ENCODE results near the gene GPATCH3. TPM values are rescaled to one million over a fixed set of nuclear protein-coding genes. Genes with fewer than 3 reads are reported as not detected.
A peak's percentile ranks its signal among the peaks of the same experiment; 100 is the strongest.

GPATCH3 gene
- total and polyA plus RNA-seq, 2 of the 8 experiments (the other 6 are each of a cell fraction or from before 2014, with no cell fraction given): 7.9 to 17.4 TPM

DNA sequence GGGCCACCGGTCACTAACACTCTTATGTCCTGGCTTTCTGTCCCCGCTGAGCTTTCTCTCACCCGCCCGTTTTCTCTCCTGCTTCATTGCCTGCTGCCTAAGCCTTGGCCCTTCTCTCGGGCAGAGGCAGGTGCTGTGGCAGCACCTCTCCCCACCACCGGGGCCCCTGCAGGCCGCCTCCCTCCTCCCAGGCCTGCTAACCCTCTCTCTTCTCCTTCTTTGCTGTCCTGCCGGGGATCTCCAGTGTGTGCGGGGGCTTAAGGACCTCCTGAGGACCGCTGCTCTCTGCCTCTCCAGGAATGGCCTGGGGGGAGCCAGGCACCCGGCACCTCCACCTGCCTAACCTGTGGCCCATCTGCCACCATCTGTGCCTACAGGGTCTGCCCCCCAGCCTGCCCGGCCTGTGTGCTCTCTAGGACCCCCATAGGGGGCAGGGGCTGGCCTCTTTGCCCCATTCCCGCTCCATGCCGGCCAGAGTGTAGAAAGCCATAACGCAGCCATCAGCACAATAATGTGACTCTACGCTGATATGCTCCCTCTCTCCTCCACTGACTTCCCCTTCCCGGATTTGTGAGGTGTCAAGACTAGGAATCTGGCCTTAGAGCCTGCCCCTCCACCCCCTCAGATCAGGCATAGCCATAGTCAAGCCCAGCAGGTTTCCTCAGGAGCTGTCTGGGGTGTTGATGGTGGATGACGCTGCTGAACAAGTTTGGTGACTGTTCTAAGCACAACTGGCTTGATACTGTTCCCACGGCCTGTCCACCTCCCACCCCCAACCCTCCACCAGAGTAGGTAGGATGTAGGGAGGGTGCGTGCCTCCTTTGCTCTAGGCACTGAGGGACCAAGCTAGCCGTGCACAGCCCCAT, 43.4 kb downstream of the GPATCH3 start:
- ChIA-PET CTCF (ENCODE audit: partially characterized antibody) (interaction anchor here (0.5 to 22.8 kb wide), 11 partner anchors 23 to 1118 kb away, joined by 3 to 547 read pairs (median 7); partner anchors contain the start of gene GPN2), POLR2A (ENCODE audit: partially characterized antibody) (interaction anchor here (0.7 to 2.8 kb wide), 9 partner anchors 9 to 385 kb away, joined by 3 to 8 read pairs (median 5); partner anchors contain the start of genes GPN2 and HMGN2)
- Histone ChIP-seq H3K23ac (ENCODE audit: insufficient read length) (no peak overlapping the region), H3K4me2 (ENCODE audit: insufficient read depth in 1 of 2, low read depth in 2 of 2, low read length in 2 of 2) (no peak overlapping the region), H2AFZ (ENCODE audit: low read length) (no peak overlapping the region), H2BK5ac (ENCODE audit: low read depth, low read length) (no peak overlapping the region), H3K79me1 (ENCODE audit: low read depth, low read length) (no peaks in the 10 kb centered on the region), H3K27me3 (replicated peaks in 1 of 4; ENCODE audit: control insufficient read depth in 3 of 4, extremely low read depth in 1 of 4, insufficient read depth in 3 of 4, low read length in 3 of 4) (no peaks in the 10 kb centered on the region; a peak in 1 of 7 replicates), H3K23me2 (ENCODE audit: low read depth, low read length) (no peaks in the 10 kb centered on the region), H2BK15ac (ENCODE audit: low read length) (no peak overlapping the region), H3K18ac (ENCODE audit: extremely low read depth, low read length) (no peak overlapping the region), H2BK12ac (ENCODE audit: low read depth, low read length) (no peak overlapping the region), H3K36me3 (ENCODE audit: control insufficient read depth in 2 of 4, insufficient read depth in 4 of 4, low read length in 3 of 4) (peaks cover 0 to 7% (median 2%) of the 10 kb centered on the region in 4 experiments; a peak in 5 of 8 replicates), H3K27ac (ENCODE audit: low read depth, low read length) (no peak overlapping the region), H2AK5ac (ENCODE audit: low read depth, low read length) (no peak overlapping the region), H4K5ac (ENCODE audit: insufficient read length, low read depth, low read length) (no peak overlapping the region), H2BK120ac (replicated peaks; ENCODE audit: low read depth, low read length) (no peak overlapping the region), H3K9ac (replicated peaks in 1 of 4; ENCODE audit: extremely low read depth in 1 of 4, low read depth in 3 of 4, low read length in 3 of 4) (no peak overlapping the region; a peak in 1 of 7 replicates), H3K4ac (replicated peaks; ENCODE audit: insufficient read length, low read depth, low read length) (no peak overlapping the region), H3K14ac (ENCODE audit: insufficient read length) (no peak overlapping the region), H4K20me1 (replicated peaks in 1 of 2; ENCODE audit: control insufficient read depth in 1 of 2, insufficient read depth in 2 of 2, low read length in 2 of 2) (peaks cover 0 to 5% of the 10 kb centered on the region in 2 experiments), H4K91ac (replicated peaks; ENCODE audit: insufficient read length, low read length) (no peak overlapping the region), H3K4me1 (replicated peaks in 1 of 4; ENCODE audit: control insufficient read depth in 3 of 4, insufficient read depth in 4 of 4, low read length in 3 of 4) (peaks cover 0 to 10% (median 6%) of the 10 kb centered on the region in 4 experiments; a peak in 6 of 7 replicates), H3K56ac (replicated peaks; ENCODE audit: insufficient read length, low read depth, low read length) (no peak overlapping the region), H3K9me3 (ENCODE audit: insufficient read depth in 2 of 2, low read depth in 1 of 2, low read length in 1 of 2) (no peaks in the 10 kb centered on the region), H3K4me3 (ENCODE audit: extremely low read depth in 1 of 4, insufficient read depth in 2 of 4, low read depth in 3 of 4, low read length in 4 of 4) (no peak overlapping the region), H4K8ac (ENCODE audit: extremely low read depth, insufficient read depth, low read length) (peak overlapping the region; percentile 3), H2BK20ac (ENCODE audit: low read length) (no peak overlapping the region), H3K79me2 (ENCODE audit: control insufficient read depth in 1 of 2, insufficient read depth in 2 of 2, low read length in 2 of 2) (no peaks in the 10 kb centered on the region)
- DNase-seq (ENCODE audit: low read depth in 1 of 2, low spot score in 2 of 2): no peak
- FAIRE-seq: no peak
- WGBS, 2 experiments (ENCODE audit: extremely low coverage in 1 of 2, insufficient coverage in 1 of 2, insufficient read length in 1 of 2, insufficient replicate concordance in 2 of 2, low coverage in 1 of 2, low lambda C conversion rate in 2 of 2, missing lambda C conversion rate in 1 of 2): 90% methylated on average over 21 of the region's 21 CpGs; no CpG with 5 or more reads in 1 of the 2 experiments
- peak in 1 of 3 experiments; percentile 0; a peak in 1 of 4 replicates for TF ChIP-seq CTCF (IDR thresholded peaks at IDR 0.05; ENCODE audit: control extremely low read depth in 1 of 3, insufficient read depth in 1 of 3, low read depth in 1 of 3, low read length in 3 of 3)
- TF ChIP-seq SP4 (IDR thresholded peaks at IDR 0.05; ENCODE audit: low read length): no peak
- no peak for TF ChIP-seq SRF (IDR thresholded peaks at IDR 0.05; ENCODE audit: low read depth, low read length)

Data from H1 (cell line).